ENCODE measurements around the gene ZBTB24. TPM values are rescaled to one million over a fixed set of nuclear protein-coding genes. Genes with fewer than 3 reads are reported as not detected.

Gene ZBTB24
- total and polyA plus RNA-seq, 2 donors (not counting 1 experiment from before 2014, with no cell fraction given) = 4.4 to 8.6 TPM

DNA sequence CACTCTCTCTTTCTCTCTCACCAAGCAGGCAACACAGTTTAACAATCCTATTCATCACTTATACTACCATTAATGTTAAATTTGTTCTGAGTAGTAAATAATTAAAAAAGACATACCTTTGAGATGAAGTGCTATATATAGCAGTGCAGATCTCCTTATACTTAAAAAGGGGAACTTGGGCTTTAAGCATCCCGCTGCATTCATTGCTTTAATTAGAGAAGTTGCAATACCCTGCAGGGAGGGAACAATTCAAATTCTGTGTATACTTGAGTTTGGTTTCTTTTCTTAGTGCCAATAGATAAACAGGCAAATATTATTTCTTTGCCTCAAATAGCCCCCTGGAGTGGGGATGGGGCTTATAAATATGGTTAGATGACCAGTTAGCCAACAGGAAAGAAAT, 10.8 kb upstream of the ZBTB24 start:
- Histone ChIP-seq H3K9ac (ENCODE audit: insufficient read depth, low read length) (no peak overlapping the region), H3K27ac (ENCODE audit: insufficient read depth, low read length) (no peak overlapping the region), H2AFZ (ENCODE audit: low read length) (no peak overlapping the region), H3K27me3 (ENCODE audit: control insufficient read depth, insufficient read depth, low read length) (peaks cover 2% of the 10 kb centered on the region), H3K36me3 (ENCODE audit: control insufficient read depth, insufficient read depth, low read length) (no peaks in the 10 kb centered on the region), H3K4me3 (replicated peaks in 1 of 4; ENCODE audit: control extremely low read depth in 1 of 4, insufficient read depth in 1 of 4, low read depth in 3 of 4, low read length in 4 of 4) (no peak overlapping the region), H3K4me2 (ENCODE audit: extremely low read depth, insufficient read depth, low read length) (no peak overlapping the region), H3K79me2 (ENCODE audit: control insufficient read depth, insufficient read depth, low read length) (no peaks in the 10 kb centered on the region), H3K4me1 (ENCODE audit: control insufficient read depth, extremely low read depth, insufficient read depth, low read length) (no peaks in the 10 kb centered on the region), H3K9me3 (ENCODE audit: control insufficient read depth, insufficient read depth, low read depth, low read length) (no peaks in the 10 kb centered on the region), H4K20me1 (ENCODE audit: control insufficient read depth, extremely low read depth, insufficient read depth, low read length) (no peaks in the 10 kb centered on the region)
- no peak for DNase-seq (ENCODE audit: low read depth in 2 of 2)
- TF ChIP-seq, protein P1, sequence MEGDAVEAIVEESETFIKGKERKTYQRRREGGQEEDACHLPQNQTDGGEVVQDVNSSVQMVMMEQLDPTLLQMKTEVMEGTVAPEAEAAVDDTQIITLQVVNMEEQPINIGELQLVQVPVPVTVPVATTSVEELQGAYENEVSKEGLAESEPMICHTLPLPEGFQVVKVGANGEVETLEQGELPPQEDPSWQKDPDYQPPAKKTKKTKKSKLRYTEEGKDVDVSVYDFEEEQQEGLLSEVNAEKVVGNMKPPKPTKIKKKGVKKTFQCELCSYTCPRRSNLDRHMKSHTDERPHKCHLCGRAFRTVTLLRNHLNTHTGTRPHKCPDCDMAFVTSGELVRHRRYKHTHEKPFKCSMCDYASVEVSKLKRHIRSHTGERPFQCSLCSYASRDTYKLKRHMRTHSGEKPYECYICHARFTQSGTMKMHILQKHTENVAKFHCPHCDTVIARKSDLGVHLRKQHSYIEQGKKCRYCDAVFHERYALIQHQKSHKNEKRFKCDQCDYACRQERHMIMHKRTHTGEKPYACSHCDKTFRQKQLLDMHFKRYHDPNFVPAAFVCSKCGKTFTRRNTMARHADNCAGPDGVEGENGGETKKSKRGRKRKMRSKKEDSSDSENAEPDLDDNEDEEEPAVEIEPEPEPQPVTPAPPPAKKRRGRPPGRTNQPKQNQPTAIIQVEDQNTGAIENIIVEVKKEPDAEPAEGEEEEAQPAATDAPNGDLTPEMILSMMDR (conservative IDR thresholded peaks at IDR 0.05 in 1 of 2, IDR thresholded peaks at IDR 0.05 in 1 of 2; ENCODE audit: low read depth in 1 of 2, low read length in 2 of 2) = no peak
- TF ChIP-seq EZH2 (IDR thresholded peaks at IDR 0.05; ENCODE audit: low read length, missing control alignments) = no peak

DNA sequence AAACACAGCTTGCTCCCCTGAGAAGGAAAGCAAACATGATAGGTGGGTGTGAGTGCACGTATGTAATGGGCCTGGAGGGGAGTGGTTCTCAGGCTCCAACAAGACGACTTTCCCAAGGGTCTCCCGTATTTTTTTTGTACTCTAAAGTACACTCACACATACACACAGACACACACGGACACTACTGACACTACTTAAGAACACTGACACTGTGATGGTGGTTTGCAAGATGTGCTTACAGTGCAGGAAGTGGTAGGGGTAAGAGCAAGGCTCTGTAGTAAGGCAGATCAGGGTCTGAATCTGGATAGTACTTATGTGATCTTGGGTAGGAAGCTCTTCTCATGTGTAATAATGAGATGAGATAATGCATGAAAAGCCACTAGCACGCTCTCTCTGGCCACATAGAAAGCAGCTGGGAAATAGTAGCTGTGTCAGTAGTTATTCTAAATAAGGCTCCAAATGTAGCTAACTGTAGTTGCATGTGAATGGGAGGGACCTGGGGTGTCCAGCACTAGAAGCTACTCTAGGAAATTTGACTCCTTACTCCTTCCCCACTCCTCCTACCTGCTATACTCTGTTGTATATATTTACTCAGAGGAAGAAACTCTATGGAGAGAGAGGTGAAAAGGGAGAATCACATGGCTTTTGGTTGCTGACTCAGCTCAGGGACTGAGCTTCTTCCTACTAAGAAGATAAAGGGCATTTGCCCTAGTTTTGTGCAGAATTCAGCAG, 8.4 kb upstream of the ZBTB24 start:
- Histone ChIP-seq H3K79me2 (ENCODE audit: control insufficient read depth, insufficient read depth, low read length) (no peaks in the 10 kb centered on the region), H3K27me3 (ENCODE audit: control insufficient read depth, insufficient read depth, low read length) (no peaks in the 10 kb centered on the region), H3K9ac (ENCODE audit: insufficient read depth, low read length) (no peak overlapping the region), H3K4me2 (ENCODE audit: extremely low read depth, insufficient read depth, low read length) (no peak overlapping the region), H3K9me3 (ENCODE audit: control insufficient read depth, insufficient read depth, low read depth, low read length) (no peaks in the 10 kb centered on the region), H3K27ac (ENCODE audit: insufficient read depth, low read length) (no peak overlapping the region), H3K36me3 (ENCODE audit: control insufficient read depth, insufficient read depth, low read length) (no peaks in the 10 kb centered on the region), H3K4me1 (ENCODE audit: control insufficient read depth, extremely low read depth, insufficient read depth, low read length) (no peaks in the 10 kb centered on the region), H3K4me3 (replicated peaks in 1 of 4; ENCODE audit: control extremely low read depth in 1 of 4, insufficient read depth in 1 of 4, low read depth in 3 of 4, low read length in 4 of 4) (no peak overlapping the region), H2AFZ (ENCODE audit: low read length) (no peak overlapping the region), H4K20me1 (ENCODE audit: control insufficient read depth, extremely low read depth, insufficient read depth, low read length) (no peaks in the 10 kb centered on the region)
- peak in 1 of 2 donors; percentile 19 for DNase-seq (ENCODE audit: low read depth in 2 of 2)
- TF ChIP-seq, protein P1 (conservative IDR thresholded peaks at IDR 0.05 in 1 of 2, IDR thresholded peaks at IDR 0.05 in 1 of 2; ENCODE audit: low read depth in 1 of 2, low read length in 2 of 2) = no peak
- TF ChIP-seq EZH2 (IDR thresholded peaks at IDR 0.05; ENCODE audit: low read length, missing control alignments) = no peak

DNA sequence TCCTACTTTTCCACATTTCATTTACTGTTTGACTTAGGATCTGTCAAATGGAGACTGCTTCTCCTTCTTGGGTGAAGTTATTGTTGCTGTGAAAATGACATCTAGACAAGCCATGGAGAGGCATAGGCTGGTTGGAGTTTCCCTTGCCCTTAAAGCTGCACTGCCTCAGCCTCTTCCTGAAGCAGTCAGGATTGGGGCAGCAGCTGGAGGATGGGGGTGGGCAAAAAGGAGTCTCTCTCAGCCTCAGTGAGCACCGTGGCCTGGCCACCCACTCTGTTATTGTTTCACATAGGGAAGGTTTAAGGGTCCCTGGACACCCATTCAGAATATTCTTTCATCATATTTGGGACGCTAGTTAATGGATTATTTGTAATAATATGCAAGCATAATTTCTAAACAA, 7.7 kb upstream of the ZBTB24 start:
- H3K36me3 ChIP-seq (ENCODE audit: control insufficient read depth, insufficient read depth, low read length) = no peaks in the 10 kb centered on the region
- no peak overlapping the region for H3K9ac ChIP-seq (ENCODE audit: insufficient read depth, low read length)
- H3K27ac ChIP-seq (ENCODE audit: insufficient read depth, low read length) = no peak overlapping the region
- H3K4me1 ChIP-seq (ENCODE audit: control insufficient read depth, extremely low read depth, insufficient read depth, low read length) = no peaks in the 10 kb centered on the region
- no peaks in the 10 kb centered on the region for H3K79me2 ChIP-seq (ENCODE audit: control insufficient read depth, insufficient read depth, low read length)
- H2AFZ ChIP-seq (ENCODE audit: low read length) = no peak overlapping the region
- H3K27me3 ChIP-seq (ENCODE audit: control insufficient read depth, insufficient read depth, low read length) = no peaks in the 10 kb centered on the region
- TF ChIP-seq, protein P1 (conservative IDR thresholded peaks at IDR 0.05 in 1 of 2, IDR thresholded peaks at IDR 0.05 in 1 of 2; ENCODE audit: low read depth in 1 of 2, low read length in 2 of 2) = no peak
- TF ChIP-seq EZH2 (IDR thresholded peaks at IDR 0.05; ENCODE audit: low read length, missing control alignments) = no peak
- no peaks in the 10 kb centered on the region for H3K9me3 ChIP-seq (ENCODE audit: control insufficient read depth, insufficient read depth, low read depth, low read length)
- H3K4me3 ChIP-seq (replicated peaks in 1 of 4; ENCODE audit: control extremely low read depth in 1 of 4, insufficient read depth in 1 of 4, low read depth in 3 of 4, low read length in 4 of 4) = no peak overlapping the region
- DNase-seq (ENCODE audit: low read depth in 2 of 2) = no peak
- H3K4me2 ChIP-seq (ENCODE audit: extremely low read depth, insufficient read depth, low read length) = no peak overlapping the region
- no peaks in the 10 kb centered on the region for H4K20me1 ChIP-seq (ENCODE audit: control insufficient read depth, extremely low read depth, insufficient read depth, low read length)
